ENCODE measurements around the gene TRIOBP. TPM values are rescaled to one million over a fixed set of nuclear protein-coding genes. Genes with fewer than 3 reads are reported as not detected.
A peak's percentile ranks its signal among the peaks of the same experiment; 100 is the strongest.

The TRIOBP gene
- total RNA-seq, 2 donors from 2014 or later, result 29.9 to 35.1 TPM

GRCh38 chr22:37765498-37765897 lies 68.7 kb downstream of the TRIOBP start:
- ATAC-seq, result no peak
- Mint-ChIP-seq H3K36me3 (no peaks in the 10 kb centered on the region), H3K27me3 (no peaks in the 10 kb centered on the region), H3K9me3 (no peaks in the 10 kb centered on the region), H3K4me3 (no peak overlapping the region), H3K4me1 (ENCODE audit: low read depth in 2 of 2) (peaks cover 0 to 4% of the 10 kb centered on the region in 2 donors), H3K27ac (no peak overlapping the region)
- DNase-seq (ENCODE audit: low spot score), result no peak

GRCh38 chr22:37765953-37766576 lies 69.2 kb downstream of the TRIOBP start:
- peaks cover 0 to 4% of the 10 kb centered on the region in 2 donors for H3K4me1 Mint-ChIP-seq (ENCODE audit: low read depth in 2 of 2)
- H3K36me3 Mint-ChIP-seq, result no peaks in the 10 kb centered on the region
- H3K4me3 Mint-ChIP-seq, result no peak overlapping the region
- H3K9me3 Mint-ChIP-seq, result no peaks in the 10 kb centered on the region
- DNase-seq (ENCODE audit: low spot score) (no peak), ATAC-seq (peak in 1 of 2 donors; percentile 43)
- H3K27ac Mint-ChIP-seq, result no peak overlapping the region
- H3K27me3 Mint-ChIP-seq, result no peaks in the 10 kb centered on the region

- DNase-seq (ENCODE audit: low spot score) (no peak), ATAC-seq (no peak)
- Mint-ChIP-seq H3K27ac (no peak overlapping the region), H3K9me3 (no peaks in the 10 kb centered on the region), H3K36me3 (no peaks in the 10 kb centered on the region), H3K27me3 (no peaks in the 10 kb centered on the region), H3K4me1 (ENCODE audit: low read depth in 2 of 2) (peaks cover 0 to 4% of the 10 kb centered on the region in 2 donors), H3K4me3 (no peak overlapping the region)
Measured at GRCh38 chr22:37768273-37768672, 71.4 kb downstream of the TRIOBP start.

- Mint-ChIP-seq H3K9me3 (no peaks in the 10 kb centered on the region), H3K36me3 (no peaks in the 10 kb centered on the region), H3K4me3 (no peak overlapping the region), H3K27me3 (no peaks in the 10 kb centered on the region), H3K27ac (no peak overlapping the region), H3K4me1 (ENCODE audit: low read depth in 2 of 2) (peaks cover 0 to 1% of the 10 kb centered on the region in 2 donors)
- no peak for ATAC-seq
- DNase-seq (ENCODE audit: low spot score), result no peak
Measured at GRCh38 chr22:37769056-37769455, 72.2 kb downstream of the TRIOBP start.

- H3K36me3 Mint-ChIP-seq, result no peaks in the 10 kb centered on the region
- no peak overlapping the region for H3K27ac Mint-ChIP-seq
- DNase-seq (ENCODE audit: low spot score) (no peak), ATAC-seq (no peak)
- H3K9me3 Mint-ChIP-seq, result no peaks in the 10 kb centered on the region
- peaks cover 0 to 2% of the 10 kb centered on the region in 2 donors for H3K4me1 Mint-ChIP-seq (ENCODE audit: low read depth in 2 of 2)
- H3K27me3 Mint-ChIP-seq, result no peaks in the 10 kb centered on the region
- no peak overlapping the region for H3K4me3 Mint-ChIP-seq
Measured at GRCh38 chr22:37771081-37771480, 74.2 kb downstream of the TRIOBP start.

- ATAC-seq, result no peak
- Mint-ChIP-seq H3K36me3 (no peaks in the 10 kb centered on the region), H3K27ac (no peak overlapping the region), H3K9me3 (no peaks in the 10 kb centered on the region), H3K27me3 (no peaks in the 10 kb centered on the region), H3K4me1 (ENCODE audit: low read depth in 2 of 2) (peaks cover 0 to 6% of the 10 kb centered on the region in 2 donors), H3K4me3 (no peak overlapping the region)
- no peak for DNase-seq (ENCODE audit: low spot score)
Measured at GRCh38 chr22:37771702-37772427, 75.0 kb downstream of the TRIOBP start.

- Mint-ChIP-seq H3K36me3 (no peaks in the 10 kb centered on the region), H3K9me3 (no peaks in the 10 kb centered on the region), H3K4me3 (no peak overlapping the region), H3K27me3 (no peaks in the 10 kb centered on the region), H3K27ac (no peak overlapping the region), H3K4me1 (ENCODE audit: low read depth in 2 of 2) (peaks cover 0 to 6% of the 10 kb centered on the region in 2 donors)
- ATAC-seq (no peak), DNase-seq (ENCODE audit: low spot score) (no peak)
Measured at GRCh38 chr22:37774728-37775127, 77.9 kb downstream of the TRIOBP start.

GRCh38 chr22:37775785-37776638 lies 79.2 kb downstream of the TRIOBP start:
- Mint-ChIP-seq H3K9me3 (no peaks in the 10 kb centered on the region), H3K27me3 (no peaks in the 10 kb centered on the region), H3K36me3 (no peaks in the 10 kb centered on the region), H3K4me1 (ENCODE audit: low read depth in 2 of 2) (peaks cover 0 to 6% of the 10 kb centered on the region in 2 donors), H3K4me3 (no peak overlapping the region), H3K27ac (no peak overlapping the region)
- ATAC-seq (no peak), DNase-seq (ENCODE audit: low spot score) (no peak)

- Mint-ChIP-seq H3K4me3 (no peak overlapping the region), H3K4me1 (ENCODE audit: low read depth in 2 of 2) (peaks cover 0 to 6% of the 10 kb centered on the region in 2 donors), H3K9me3 (no peaks in the 10 kb centered on the region), H3K36me3 (no peaks in the 10 kb centered on the region), H3K27me3 (no peaks in the 10 kb centered on the region), H3K27ac (no peak overlapping the region)
- no peak for ATAC-seq
- DNase-seq (ENCODE audit: low spot score), result no peak
Measured at GRCh38 chr22:37776639-37777005, 79.8 kb downstream of the TRIOBP start.

GRCh38 chr22:37777122-37777687 lies 80.4 kb downstream of the TRIOBP start:
- Mint-ChIP-seq H3K27me3 (no peaks in the 10 kb centered on the region), H3K4me3 (no peak overlapping the region)

GRCh38 chr22:37778370-37779009 lies 81.6 kb downstream of the TRIOBP start:
- Mint-ChIP-seq H3K27ac (no peak overlapping the region), H3K4me1 (ENCODE audit: low read depth in 2 of 2) (peaks cover 0 to 6% of the 10 kb centered on the region in 2 donors), H3K27me3 (no peaks in the 10 kb centered on the region), H3K36me3 (no peaks in the 10 kb centered on the region), H3K4me3 (no peak overlapping the region), H3K9me3 (no peaks in the 10 kb centered on the region)
- ATAC-seq (no peak), DNase-seq (ENCODE audit: low spot score) (no peak)

More at GRCh38 chr22:37777122-37777687, 80.4 kb downstream of the TRIOBP start:
- peaks cover 0 to 6% of the 10 kb centered on the region in 2 donors for H3K4me1 Mint-ChIP-seq (ENCODE audit: low read depth in 2 of 2)
- ATAC-seq (no peak), DNase-seq (ENCODE audit: low spot score) (no peak)
- H3K9me3 Mint-ChIP-seq, result no peaks in the 10 kb centered on the region
- no peak overlapping the region for H3K27ac Mint-ChIP-seq
- no peaks in the 10 kb centered on the region for H3K36me3 Mint-ChIP-seq

- DNase-seq (ENCODE audit: low spot score) (no peak), ATAC-seq (no peak)
- Mint-ChIP-seq H3K27ac (no peak overlapping the region), H3K9me3 (no peaks in the 10 kb centered on the region), H3K4me3 (no peak overlapping the region), H3K36me3 (no peaks in the 10 kb centered on the region), H3K27me3 (peaks cover 0 to 2% of the 10 kb centered on the region in 2 donors), H3K4me1 (ENCODE audit: low read depth in 2 of 2) (no peaks in the 10 kb centered on the region)
Measured at GRCh38 chr22:37781434-37782059, 84.7 kb downstream of the TRIOBP start.
